ENCODE data around the gene LIMS2. TPM values are rescaled to one million over a fixed set of nuclear protein-coding genes. Genes with fewer than 3 reads are reported as not detected.

The LIMS2 gene
- total and polyA plus RNA-seq, 2 of the 8 experiments (the other 6 are each of a cell fraction or from before 2014, with no cell fraction given): 3.3 to 4.8 TPM

DNA sequence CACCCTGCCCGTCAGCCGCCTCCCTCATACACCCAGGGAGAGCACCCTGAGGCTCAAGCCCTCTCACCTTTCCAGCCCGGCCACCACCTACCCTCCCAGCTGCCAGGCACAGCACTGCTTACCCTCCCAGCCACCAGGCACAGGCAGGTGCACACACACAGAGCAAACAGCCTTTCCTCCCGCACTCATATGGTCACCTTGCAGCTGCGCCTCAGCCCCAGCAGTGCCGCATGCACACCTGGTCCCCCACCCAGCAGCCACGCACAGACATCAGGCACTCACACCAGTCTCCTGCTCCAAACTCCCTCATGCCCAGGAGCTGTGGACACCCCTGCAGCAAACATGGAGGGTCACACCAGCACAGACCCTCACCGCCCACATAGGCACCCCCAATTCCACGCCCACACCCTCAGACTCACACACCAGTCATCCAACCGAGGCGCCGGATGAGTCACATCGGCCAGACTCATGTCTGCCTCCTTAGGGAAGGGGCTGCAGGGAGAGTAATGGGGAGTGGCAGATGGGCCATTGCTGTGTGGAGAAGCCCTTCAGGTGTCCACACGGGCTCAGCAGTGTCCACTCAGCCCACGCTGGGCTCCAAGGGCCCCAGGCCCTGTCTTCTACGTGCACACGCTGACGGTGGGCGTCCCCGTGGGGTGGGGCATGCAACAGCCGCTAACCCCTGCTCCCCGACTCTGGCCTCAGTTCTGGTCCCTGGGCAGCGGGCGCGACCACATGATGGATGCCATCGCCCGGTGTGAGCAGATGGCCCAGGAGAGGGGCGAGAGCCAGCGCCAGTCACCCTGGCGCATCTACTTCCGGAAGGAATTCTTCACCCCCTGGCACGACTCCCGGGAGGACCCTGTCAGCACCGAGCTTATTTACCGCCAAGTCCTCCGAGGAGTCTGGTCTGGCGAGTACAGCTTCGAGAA is 51.7 kb downstream of the LIMS2 start (continued):
- TF ChIP-seq CHD1 (IDR thresholded peaks at IDR 0.05; ENCODE audit: low read depth, low read length) (no peak), JUND (IDR thresholded peaks at IDR 0.05; ENCODE audit: low read length) (no peak), CBX8 (IDR thresholded peaks at IDR 0.05; ENCODE audit: borderline replicate concordance, low read depth, low read length) (no peak), PHF8 (conservative IDR thresholded peaks at IDR 0.05; ENCODE audit: low read depth, low read length) (no peak), ZNF274 (IDR thresholded peaks at IDR 0.05; ENCODE audit: borderline replicate concordance, extremely low read depth, low read length) (no peak), HDAC2 (IDR thresholded peaks at IDR 0.05; ENCODE audit: borderline replicate concordance in 1 of 2, low read depth in 2 of 2, low read length in 2 of 2) (no peak)
